ENCODE results near the gene NCAPH2. TPM values are rescaled to one million over a fixed set of nuclear protein-coding genes. Genes with fewer than 3 reads are reported as not detected.

NCAPH2 gene
- polyA plus RNA-seq, 6 donors from 2014 or later: 33.9 to 43.3 (median 37.6) TPM

- H3K9me3 Mint-ChIP-seq: peaks cover 0 to 2% (median 0%) of the 10 kb centered on the region in 7 donors
- ATAC-seq (ENCODE audit: low read depth in 2 of 2) (peak; percentile 79 to 82), DNase-seq (peak; percentile 95)
- H3K27me3 Mint-ChIP-seq: no peaks in the 10 kb centered on the region
- H3K36me3 Mint-ChIP-seq: peaks cover 0 to 14% of the 10 kb centered on the region in 2 donors
- peak overlapping the region; percentile 90 to 97 (median 96) for H3K27ac Mint-ChIP-seq
- H3K4me1 Mint-ChIP-seq: peaks cover 60 to 72% (median 70%) of the 10 kb centered on the region in 3 donors
- peak overlapping the region; percentile 69 to 92 (median 89) for H3K4me3 Mint-ChIP-seq
These were observed 38.4 kb upstream of the NCAPH2 start for GRCh38 chr22:50469377-50470305.

DNA sequence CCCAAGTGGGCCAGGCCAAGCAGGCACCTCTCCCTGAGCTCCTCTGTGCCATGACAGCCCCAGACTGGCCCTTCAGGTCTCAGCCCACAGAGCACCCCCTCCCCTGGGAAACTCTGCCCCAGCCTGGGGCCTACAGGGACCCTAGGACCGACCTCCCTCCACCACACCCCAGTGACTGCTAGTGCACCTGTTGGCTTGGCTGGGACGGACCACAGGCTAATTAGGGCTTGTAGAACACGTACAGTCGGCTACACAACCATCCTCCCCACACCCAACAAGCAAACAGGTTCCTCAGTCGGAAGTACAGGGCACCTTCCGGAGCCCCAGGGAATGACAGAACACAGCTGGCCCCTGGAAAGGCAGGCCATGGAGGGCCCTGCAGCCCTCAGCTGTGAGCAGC is 37.5 kb upstream of the NCAPH2 start:
- peaks cover 0 to 14% of the 10 kb centered on the region in 2 donors for H3K36me3 Mint-ChIP-seq
- DNase-seq: peak; percentile 38
- no peaks in the 10 kb centered on the region for H3K27me3 Mint-ChIP-seq

DNA sequence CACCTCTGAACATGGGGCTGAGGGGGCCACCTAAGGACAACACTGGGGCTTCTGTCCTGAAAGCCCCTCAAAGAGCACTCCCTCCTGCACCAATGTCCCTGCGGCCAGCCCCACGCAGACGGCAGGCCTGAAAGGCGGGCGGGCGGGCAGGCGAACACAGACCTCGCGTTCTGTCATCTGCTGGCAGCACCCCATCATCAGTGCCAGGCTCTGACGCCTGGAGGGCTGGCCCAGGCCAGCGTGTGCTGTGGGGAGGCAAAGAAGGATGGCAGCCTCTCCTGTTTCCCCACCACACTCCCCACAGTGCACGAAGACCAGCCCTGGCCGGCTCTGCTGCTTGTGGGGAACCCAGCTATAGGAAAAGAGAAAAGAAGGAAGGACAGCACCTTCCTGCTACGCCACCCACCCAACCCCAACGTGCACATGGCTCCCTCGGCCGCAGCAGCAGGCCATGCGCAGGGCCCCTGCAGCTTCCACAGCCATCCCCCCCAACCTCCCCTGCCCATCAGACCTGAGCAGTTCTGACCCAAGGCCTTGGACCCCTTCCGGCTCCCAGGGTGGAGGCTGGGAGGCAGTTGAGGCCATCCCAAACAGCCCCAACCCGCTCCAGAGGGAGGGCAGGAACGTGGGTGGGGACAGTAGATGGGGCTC is 36.7 kb upstream of the NCAPH2 start:
- peak overlapping the region in 5 of 6 donors; percentile 47 to 97 (median 92) for H3K27ac Mint-ChIP-seq
- H3K36me3 Mint-ChIP-seq: peaks cover 0 to 9% of the 10 kb centered on the region in 2 donors
- peaks cover 0 to 2% (median 0%) of the 10 kb centered on the region in 7 donors for H3K9me3 Mint-ChIP-seq
- no peak for DNase-seq
- H3K27me3 Mint-ChIP-seq: no peaks in the 10 kb centered on the region
- peaks cover 58 to 79% (median 70%) of the 10 kb centered on the region in 3 donors for H3K4me1 Mint-ChIP-seq
- no peak for ATAC-seq (ENCODE audit: low read depth in 2 of 2)
- peak overlapping the region; percentile 66 to 92 (median 88) for H3K4me3 Mint-ChIP-seq

More for the DNA sequence above, 37.5 kb upstream of the NCAPH2 start:
- Mint-ChIP-seq H3K27ac (peak overlapping the region; percentile 90 to 97 (median 96)), H3K4me3 (peak overlapping the region; percentile 69 to 92 (median 89)), H3K4me1 (peaks cover 60 to 74% (median 70%) of the 10 kb centered on the region in 3 donors), H3K9me3 (peaks cover 0 to 2% (median 0%) of the 10 kb centered on the region in 7 donors)
- ATAC-seq (ENCODE audit: low read depth in 2 of 2): no peak

DNA sequence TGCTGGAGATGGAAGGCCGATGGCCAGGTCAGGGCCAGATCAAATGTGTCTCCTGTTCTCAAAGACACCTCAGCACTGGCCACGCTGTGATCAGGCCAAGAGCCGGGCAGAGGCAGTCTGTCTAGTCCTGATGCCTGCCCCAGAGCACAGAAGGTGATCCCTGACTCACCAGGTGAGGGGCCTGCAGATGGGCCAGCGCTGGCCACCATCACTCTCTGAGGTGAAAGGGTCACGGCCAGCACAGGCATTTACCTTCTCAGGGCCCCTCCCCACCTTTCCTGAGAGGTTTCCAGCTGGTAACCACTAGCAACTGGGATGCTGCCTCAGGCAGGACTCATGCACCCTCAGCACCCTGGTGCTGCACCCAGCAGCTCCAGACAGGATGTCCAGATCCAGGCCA is 36.1 kb upstream of the NCAPH2 start:
- peaks cover 0 to 3% of the 10 kb centered on the region in 2 donors for H3K36me3 Mint-ChIP-seq
- peaks cover 0 to 2% (median 0%) of the 10 kb centered on the region in 7 donors for H3K9me3 Mint-ChIP-seq
- peaks cover 54 to 79% (median 70%) of the 10 kb centered on the region in 3 donors for H3K4me1 Mint-ChIP-seq
- ATAC-seq (ENCODE audit: low read depth in 2 of 2): no peak
- no peak for DNase-seq
- no peaks in the 10 kb centered on the region for H3K27me3 Mint-ChIP-seq
- peak overlapping the region; percentile 88 to 95 (median 92) for H3K4me3 Mint-ChIP-seq
- H3K27ac Mint-ChIP-seq: peak overlapping the region in 4 of 6 donors; percentile 84 to 93 (median 88)

DNA sequence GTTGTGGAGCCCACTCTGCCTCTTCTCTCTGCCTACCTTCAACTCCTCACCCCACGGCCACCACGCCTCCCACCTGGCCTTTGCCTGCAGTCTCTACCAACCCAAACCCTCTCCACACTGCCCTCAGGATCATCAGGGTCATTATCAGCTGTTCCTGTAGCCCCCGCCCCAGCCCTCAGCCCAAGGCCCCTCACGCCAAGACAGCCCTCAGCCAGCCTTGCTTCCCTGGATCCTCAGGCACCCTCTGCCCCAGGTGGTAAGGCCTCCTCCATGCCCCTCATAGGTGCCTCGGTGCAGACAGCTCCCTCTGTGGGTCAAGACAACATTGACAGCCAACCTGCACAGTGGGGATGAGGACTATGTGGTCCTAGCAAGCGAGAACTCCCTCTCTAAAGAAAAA is 34.9 kb upstream of the NCAPH2 start:
- Mint-ChIP-seq H3K9me3 (peaks cover 0 to 2% (median 0%) of the 10 kb centered on the region in 7 donors), H3K27me3 (no peaks in the 10 kb centered on the region), H3K4me3 (peak overlapping the region; percentile 88 to 95 (median 92)), H3K27ac (peak overlapping the region; percentile 54 to 98 (median 92)), H3K4me1 (peaks cover 53 to 76% (median 66%) of the 10 kb centered on the region in 3 donors), H3K36me3 (no peaks in the 10 kb centered on the region)
- no peak for ATAC-seq (ENCODE audit: low read depth in 2 of 2)
- DNase-seq: peak; percentile 28

GRCh38 chr22:50473855-50474671 is 34.0 kb upstream of the NCAPH2 start:
- Mint-ChIP-seq H3K4me3 (peak overlapping the region; percentile 88 to 95 (median 92)), H3K27me3 (no peaks in the 10 kb centered on the region), H3K27ac (peak overlapping the region in 5 of 6 donors; percentile 36 to 98 (median 90)), H3K36me3 (no peaks in the 10 kb centered on the region), H3K4me1 (peaks cover 46 to 66% (median 56%) of the 10 kb centered on the region in 3 donors), H3K9me3 (peaks cover 0 to 2% (median 0%) of the 10 kb centered on the region in 7 donors)
- ATAC-seq (ENCODE audit: low read depth in 2 of 2) (no peak), DNase-seq (no peak)

DNA sequence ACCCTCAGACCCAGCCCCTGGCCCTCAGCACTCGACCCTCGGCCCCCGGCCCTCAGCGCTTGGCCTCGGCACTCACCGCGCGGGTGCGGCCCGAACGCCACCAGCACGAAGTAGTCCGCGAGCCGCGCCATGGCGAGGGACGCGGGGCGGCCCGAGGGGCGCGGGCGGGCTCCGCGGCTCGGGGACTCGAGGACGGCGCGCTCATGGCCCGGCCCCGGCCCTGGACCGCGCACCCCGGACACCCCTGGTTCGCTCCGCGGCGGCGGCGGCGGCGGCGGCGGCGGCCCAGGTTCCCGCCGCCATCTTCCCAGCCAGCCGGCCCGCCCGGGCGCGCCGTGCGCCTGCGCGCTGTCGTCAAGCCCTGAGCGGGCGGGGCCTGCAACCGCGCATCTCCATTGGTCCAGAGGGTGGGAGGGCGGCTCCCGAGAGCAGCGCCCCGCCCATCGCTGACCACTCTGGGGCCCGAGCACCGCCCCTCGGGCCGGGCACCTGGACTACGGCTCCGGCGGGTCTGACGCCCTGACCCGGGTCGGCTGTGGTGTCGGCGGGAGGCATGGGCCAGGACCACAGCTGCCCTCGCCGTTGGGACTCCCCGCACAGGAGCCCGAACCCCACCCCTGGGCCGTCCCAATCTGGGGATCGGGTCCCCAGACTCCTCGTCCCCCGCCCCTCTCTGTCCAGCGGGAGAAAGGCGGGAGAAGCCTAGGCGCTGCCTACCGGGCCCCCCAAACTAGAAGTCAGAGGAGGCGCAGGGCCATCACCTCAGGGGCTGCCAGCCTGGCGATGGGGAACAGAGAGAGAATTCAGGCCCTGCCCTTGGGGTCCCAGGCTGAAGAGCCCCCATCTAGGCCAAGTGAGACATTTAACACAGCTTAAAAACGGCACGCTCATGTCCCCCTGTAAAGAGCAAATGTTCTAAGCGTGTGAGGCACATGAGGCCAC is 33.0 kb upstream of the NCAPH2 start, which contains the start of gene SBF1:
Gene SBF1 (minus strand): TSS at position 326 of the 942 bp plus-strand sequence. CDS start 195 bp downstream, at position 131.
- peaks cover 0 to 4% (median 2%) of the 10 kb centered on the region in 3 donors for H3K27me3 Mint-ChIP-seq
- peaks cover 0 to 2% (median 0%) of the 10 kb centered on the region in 7 donors for H3K9me3 Mint-ChIP-seq
- H3K27ac Mint-ChIP-seq: peak within 1 kb of the TSS in 5 of 6 donors; percentile 60 to 95 (median 90)
- H3K4me1 Mint-ChIP-seq: peaks cover 42 to 59% (median 52%) of the 10 kb centered on the region in 3 donors
- peak; percentile 86 for DNase-seq
- no peaks in the 10 kb centered on the region for H3K36me3 Mint-ChIP-seq
- peak within 1 kb of the TSS; percentile 88 to 95 (median 92) for H3K4me3 Mint-ChIP-seq
- peak; percentile 78 for ATAC-seq (ENCODE audit: low read depth in 2 of 2)

DNA sequence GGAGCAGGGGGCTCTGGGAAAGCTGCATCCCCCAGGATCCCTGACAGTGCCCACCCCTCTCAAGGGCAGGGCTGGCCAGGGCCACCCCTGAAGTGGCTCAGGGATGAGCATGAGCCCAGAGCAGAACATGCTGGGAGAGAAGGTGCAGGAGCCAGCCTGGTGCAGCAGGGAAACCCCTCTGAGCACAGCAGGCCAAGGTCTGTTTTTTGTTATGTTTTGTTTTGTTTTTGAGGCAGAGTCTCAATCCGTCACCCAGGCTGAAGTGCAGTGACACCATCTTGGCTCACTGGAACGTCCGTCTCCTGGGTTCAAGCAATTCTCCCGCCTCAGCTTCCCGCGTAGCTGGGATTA is 32.4 kb upstream of the NCAPH2 start:
- ATAC-seq (ENCODE audit: low read depth in 2 of 2) (no peak), DNase-seq (no peak)
- peaks cover 0 to 9% (median 6%) of the 10 kb centered on the region in 3 donors for H3K27me3 Mint-ChIP-seq
- peaks cover 35 to 57% (median 50%) of the 10 kb centered on the region in 3 donors for H3K4me1 Mint-ChIP-seq
- peak overlapping the region in 5 of 6 donors; percentile 47 to 65 (median 63) for H3K27ac Mint-ChIP-seq
- no peaks in the 10 kb centered on the region for H3K36me3 Mint-ChIP-seq
- peaks cover 0 to 2% (median 0%) of the 10 kb centered on the region in 7 donors for H3K9me3 Mint-ChIP-seq
- H3K4me3 Mint-ChIP-seq: peak overlapping the region; percentile 68 to 90 (median 81)

GRCh38 chr22:50476868-50477267 is 31.2 kb upstream of the NCAPH2 start:
- Mint-ChIP-seq H3K27ac (peak overlapping the region in 4 of 6 donors; percentile 36 to 91 (median 62)), H3K4me1 (peaks cover 28 to 45% (median 40%) of the 10 kb centered on the region in 3 donors), H3K4me3 (peak overlapping the region; percentile 53 to 90 (median 75)), H3K36me3 (no peaks in the 10 kb centered on the region), H3K27me3 (peaks cover 0 to 9% (median 6%) of the 10 kb centered on the region in 3 donors), H3K9me3 (peaks cover 0 to 2% (median 0%) of the 10 kb centered on the region in 7 donors)
- DNase-seq (no peak), ATAC-seq (ENCODE audit: low read depth in 2 of 2) (no peak)

GRCh38 chr22:50477923-50478322 is 30.1 kb upstream of the NCAPH2 start:
- DNase-seq (no peak), ATAC-seq (ENCODE audit: low read depth in 2 of 2) (no peak)
- H3K27ac Mint-ChIP-seq: peak overlapping the region in 1 of 6 donors; percentile 15
- peaks cover 0 to 2% (median 0%) of the 10 kb centered on the region in 7 donors for H3K9me3 Mint-ChIP-seq
- H3K27me3 Mint-ChIP-seq: peaks cover 0 to 11% (median 6%) of the 10 kb centered on the region in 3 donors
- no peaks in the 10 kb centered on the region for H3K36me3 Mint-ChIP-seq
- H3K4me3 Mint-ChIP-seq: peak overlapping the region in 3 of 8 donors; percentile 15 to 79 (median 76)
- H3K4me1 Mint-ChIP-seq: peaks cover 21 to 34% (median 30%) of the 10 kb centered on the region in 3 donors

GRCh38 chr22:50479721-50480120 is 28.3 kb upstream of the NCAPH2 start:
- Mint-ChIP-seq H3K27ac (peak overlapping the region in 4 of 6 donors; percentile 28 to 85 (median 57)), H3K4me3 (peak overlapping the region; percentile 24 to 87 (median 78)), H3K4me1 (peaks cover 11 to 23% (median 22%) of the 10 kb centered on the region in 3 donors), H3K9me3 (no peaks in the 10 kb centered on the region), H3K27me3 (peaks cover 0 to 21% (median 6%) of the 10 kb centered on the region in 3 donors), H3K36me3 (no peaks in the 10 kb centered on the region)
- no peak for ATAC-seq (ENCODE audit: low read depth in 2 of 2)
- no peak for DNase-seq
